Measurements from ENCODE around the gene BAG3.

BAG3 gene

DNA sequence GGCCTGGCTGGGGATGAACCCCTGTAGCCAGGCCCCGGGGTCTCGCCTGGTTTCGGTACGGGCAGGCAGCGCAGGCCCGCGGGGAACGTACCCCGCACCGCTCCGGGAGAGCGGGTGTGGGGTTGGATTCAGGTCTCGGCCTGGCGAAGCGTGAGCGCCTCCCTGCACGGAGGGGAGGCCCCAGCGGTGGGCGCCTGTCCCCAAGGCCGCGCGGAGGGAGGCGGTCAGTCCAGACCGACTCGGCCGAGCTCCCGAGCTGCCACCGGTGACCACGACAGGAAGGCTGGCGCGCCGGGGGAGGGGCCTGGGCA, 74.3 kb downstream of the BAG3 start (continued):
- TF ChIP-seq SALL2 (tag by site-specific recombination; IDR thresholded peaks at IDR 0.05; ENCODE audit: borderline replicate concordance), result no peak
- TF ChIP-seq SP3 (tag by site-specific recombination; IDR thresholded peaks at IDR 0.05), result no peak
- TF ChIP-seq, protein P1, sequence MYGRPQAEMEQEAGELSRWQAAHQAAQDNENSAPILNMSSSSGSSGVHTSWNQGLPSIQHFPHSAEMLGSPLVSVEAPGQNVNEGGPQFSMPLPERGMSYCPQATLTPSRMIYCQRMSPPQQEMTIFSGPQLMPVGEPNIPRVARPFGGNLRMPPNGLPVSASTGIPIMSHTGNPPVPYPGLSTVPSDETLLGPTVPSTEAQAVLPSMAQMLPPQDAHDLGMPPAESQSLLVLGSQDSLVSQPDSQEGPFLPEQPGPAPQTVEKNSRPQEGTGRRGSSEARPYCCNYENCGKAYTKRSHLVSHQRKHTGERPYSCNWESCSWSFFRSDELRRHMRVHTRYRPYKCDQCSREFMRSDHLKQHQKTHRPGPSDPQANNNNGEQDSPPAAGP (tag by site-specific recombination; IDR thresholded peaks at IDR 0.05), result no peak
- TF ChIP-seq ZEB2 (tag by site-specific recombination; IDR thresholded peaks at IDR 0.05), result peak; percentile 89
- TF ChIP-seq ZNF23 (tag by site-specific recombination; IDR thresholded peaks at IDR 0.05; ENCODE audit: borderline replicate concordance), result no peak
- no peak for TF ChIP-seq ZFP3 (tag by site-specific recombination; IDR thresholded peaks at IDR 0.05; ENCODE audit: low read depth)
- TF ChIP-seq ZNF837 (tag by site-specific recombination; IDR thresholded peaks at IDR 0.05), result no peak
- no peak for TF ChIP-seq ZNF664 (tag by site-specific recombination; IDR thresholded peaks at IDR 0.05)
- TF ChIP-seq ZBTB17 (tag by site-specific recombination; IDR thresholded peaks at IDR 0.05), result peak; percentile 77
- no peak for TF ChIP-seq ZBTB48 (tag by site-specific recombination; IDR thresholded peaks at IDR 0.05)
- TF ChIP-seq, protein P2, sequence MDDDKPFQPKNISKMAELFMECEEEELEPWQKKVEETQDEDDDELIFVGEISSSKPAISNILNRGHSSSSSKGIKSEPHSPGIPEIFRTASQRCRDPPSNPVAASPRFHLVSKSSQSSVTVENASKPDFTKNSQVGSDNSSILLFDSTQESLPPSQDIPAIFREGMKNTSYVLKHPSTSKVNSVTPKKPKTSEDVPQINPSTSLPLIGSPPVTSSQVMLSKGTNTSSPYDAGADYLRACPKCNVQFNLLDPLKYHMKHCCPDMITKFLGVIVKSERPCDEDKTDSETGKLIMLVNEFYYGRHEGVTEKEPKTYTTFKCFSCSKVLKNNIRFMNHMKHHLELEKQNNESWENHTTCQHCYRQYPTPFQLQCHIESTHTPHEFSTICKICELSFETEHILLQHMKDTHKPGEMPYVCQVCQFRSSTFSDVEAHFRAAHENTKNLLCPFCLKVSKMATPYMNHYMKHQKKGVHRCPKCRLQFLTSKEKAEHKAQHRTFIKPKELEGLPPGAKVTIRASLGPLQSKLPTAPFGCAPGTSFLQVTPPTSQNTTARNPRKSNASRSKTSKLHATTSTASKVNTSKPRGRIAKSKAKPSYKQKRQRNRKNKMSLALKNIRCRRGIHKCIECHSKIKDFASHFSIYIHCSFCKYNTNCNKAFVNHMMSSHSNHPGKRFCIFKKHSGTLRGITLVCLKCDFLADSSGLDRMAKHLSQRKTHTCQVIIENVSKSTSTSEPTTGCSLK (tag by site-specific recombination; IDR thresholded peaks at IDR 0.05), result no peak
- TF ChIP-seq, protein P3, sequence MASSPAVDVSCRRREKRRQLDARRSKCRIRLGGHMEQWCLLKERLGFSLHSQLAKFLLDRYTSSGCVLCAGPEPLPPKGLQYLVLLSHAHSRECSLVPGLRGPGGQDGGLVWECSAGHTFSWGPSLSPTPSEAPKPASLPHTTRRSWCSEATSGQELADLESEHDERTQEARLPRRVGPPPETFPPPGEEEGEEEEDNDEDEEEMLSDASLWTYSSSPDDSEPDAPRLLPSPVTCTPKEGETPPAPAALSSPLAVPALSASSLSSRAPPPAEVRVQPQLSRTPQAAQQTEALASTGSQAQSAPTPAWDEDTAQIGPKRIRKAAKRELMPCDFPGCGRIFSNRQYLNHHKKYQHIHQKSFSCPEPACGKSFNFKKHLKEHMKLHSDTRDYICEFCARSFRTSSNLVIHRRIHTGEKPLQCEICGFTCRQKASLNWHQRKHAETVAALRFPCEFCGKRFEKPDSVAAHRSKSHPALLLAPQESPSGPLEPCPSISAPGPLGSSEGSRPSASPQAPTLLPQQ (tag by site-specific recombination; IDR thresholded peaks at IDR 0.05), result no peak; the same call in 1 of the 2 replicates
- no peak for TF ChIP-seq ZNF785 (tag by site-specific recombination; IDR thresholded peaks at IDR 0.05)
- TF ChIP-seq ZNF626 (tag by site-specific recombination; IDR thresholded peaks at IDR 0.05), result no peak
- TF ChIP-seq, protein P4, sequence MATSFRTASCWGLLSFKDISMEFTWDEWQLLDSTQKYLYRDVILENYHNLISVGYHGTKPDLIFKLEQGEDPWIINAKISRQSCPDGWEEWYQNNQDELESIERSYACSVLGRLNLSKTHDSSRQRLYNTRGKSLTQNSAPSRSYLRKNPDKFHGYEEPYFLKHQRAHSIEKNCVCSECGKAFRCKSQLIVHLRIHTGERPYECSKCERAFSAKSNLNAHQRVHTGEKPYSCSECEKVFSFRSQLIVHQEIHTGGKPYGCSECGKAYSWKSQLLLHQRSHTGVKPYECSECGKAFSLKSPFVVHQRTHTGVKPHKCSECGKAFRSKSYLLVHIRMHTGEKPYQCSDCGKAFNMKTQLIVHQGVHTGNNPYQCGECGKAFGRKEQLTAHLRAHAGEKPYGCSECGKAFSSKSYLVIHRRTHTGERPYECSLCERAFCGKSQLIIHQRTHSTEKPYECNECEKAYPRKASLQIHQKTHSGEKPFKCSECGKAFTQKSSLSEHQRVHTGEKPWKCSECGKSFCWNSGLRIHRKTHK (tag by site-specific recombination; IDR thresholded peaks at IDR 0.05), result no peak
- TF ChIP-seq, protein P5, sequence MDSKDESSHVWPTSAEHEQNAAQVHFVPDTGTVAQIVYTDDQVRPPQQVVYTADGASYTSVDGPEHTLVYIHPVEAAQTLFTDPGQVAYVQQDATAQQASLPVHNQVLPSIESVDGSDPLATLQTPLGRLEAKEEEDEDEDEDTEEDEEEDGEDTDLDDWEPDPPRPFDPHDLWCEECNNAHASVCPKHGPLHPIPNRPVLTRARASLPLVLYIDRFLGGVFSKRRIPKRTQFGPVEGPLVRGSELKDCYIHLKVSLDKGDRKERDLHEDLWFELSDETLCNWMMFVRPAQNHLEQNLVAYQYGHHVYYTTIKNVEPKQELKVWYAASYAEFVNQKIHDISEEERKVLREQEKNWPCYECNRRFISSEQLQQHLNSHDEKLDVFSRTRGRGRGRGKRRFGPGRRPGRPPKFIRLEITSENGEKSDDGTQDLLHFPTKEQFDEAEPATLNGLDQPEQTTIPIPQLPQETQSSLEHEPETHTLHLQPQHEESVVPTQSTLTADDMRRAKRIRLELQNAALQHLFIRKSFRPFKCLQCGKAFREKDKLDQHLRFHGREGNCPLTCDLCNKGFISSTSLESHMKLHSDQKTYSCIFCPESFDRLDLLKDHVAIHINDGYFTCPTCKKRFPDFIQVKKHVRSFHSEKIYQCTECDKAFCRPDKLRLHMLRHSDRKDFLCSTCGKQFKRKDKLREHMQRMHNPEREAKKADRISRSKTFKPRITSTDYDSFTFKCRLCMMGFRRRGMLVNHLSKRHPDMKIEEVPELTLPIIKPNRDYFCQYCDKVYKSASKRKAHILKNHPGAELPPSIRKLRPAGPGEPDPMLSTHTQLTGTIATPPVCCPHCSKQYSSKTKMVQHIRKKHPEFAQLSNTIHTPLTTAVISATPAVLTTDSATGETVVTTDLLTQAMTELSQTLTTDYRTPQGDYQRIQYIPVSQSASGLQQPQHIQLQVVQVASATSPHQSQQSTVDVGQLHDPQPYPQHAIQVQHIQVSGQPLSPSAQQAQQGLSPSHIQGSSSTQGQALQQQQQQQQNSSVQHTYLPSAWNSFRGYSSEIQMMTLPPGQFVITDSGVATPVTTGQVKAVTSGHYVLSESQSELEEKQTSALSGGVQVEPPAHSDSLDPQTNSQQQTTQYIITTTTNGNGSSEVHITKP (tag by site-specific recombination; IDR thresholded peaks at IDR 0.05), result no peak
- peak; percentile 43 for TF ChIP-seq ZFHX2 (tag by site-specific recombination; conservative IDR thresholded peaks at IDR 0.05)
- TF ChIP-seq KLF8 (tag by site-specific recombination; IDR thresholded peaks at IDR 0.05), result no peak
- peak; percentile 68; the same call in 1 of the 2 replicates for TF ChIP-seq ZBTB20 (tag by site-specific recombination; IDR thresholded peaks at IDR 0.05)
- TF ChIP-seq TRIM28 (IDR thresholded peaks at IDR 0.05; ENCODE audit: borderline replicate concordance, low read length), result no peak
- no peak for TF ChIP-seq ZNF670 (tag by site-specific recombination; IDR thresholded peaks at IDR 0.05; ENCODE audit: low read depth)
- no peak for TF ChIP-seq ZFP41 (tag by site-specific recombination; IDR thresholded peaks at IDR 0.05; ENCODE audit: borderline replicate concordance)
- peak; percentile 83; the same call in 1 of the 2 replicates for TF ChIP-seq ZBTB7A (tag by site-specific recombination; IDR thresholded peaks at IDR 0.05; ENCODE audit: low read depth)
- peak; percentile 63 for TF ChIP-seq OSR2 (tag by site-specific recombination; IDR thresholded peaks at IDR 0.05)
- no peak for TF ChIP-seq ZNF274 (IDR thresholded peaks at IDR 0.05; ENCODE audit: low read length)
- no peak for TF ChIP-seq ZNF274 (tag by site-specific recombination; IDR thresholded peaks at IDR 0.05; ENCODE audit: borderline replicate concordance)
- TF ChIP-seq ZNF239 (tag by site-specific recombination; IDR thresholded peaks at IDR 0.05), result no peak
- TF ChIP-seq ZNF211 (tag by site-specific recombination; IDR thresholded peaks at IDR 0.05; ENCODE audit: low read depth), result no peak
- peak; percentile 17 for TF ChIP-seq ZNF561 (tag by site-specific recombination; IDR thresholded peaks at IDR 0.05; ENCODE audit: borderline replicate concordance)
- TF ChIP-seq ZNF155 (tag by site-specific recombination; IDR thresholded peaks at IDR 0.05), result no peak
- TF ChIP-seq ZNF37A (tag by site-specific recombination; IDR thresholded peaks at IDR 0.05), result no peak
- no peak for TF ChIP-seq ZNF530 (tag by site-specific recombination; IDR thresholded peaks at IDR 0.05; ENCODE audit: low read depth)

Measured in HEK293 (cell line).